GM18951 (cell line): ENCODE measurements around the gene CHCHD3.
"Not testable (repeated sequence)": the region's sequence is repeated elsewhere in the genome, so short reads cannot be mapped to it uniquely, and the experiment has no call there.

Experiments used
- POLR2A ChIP-seq: IDR thresholded peaks from 4 replicates; pipeline ENCODE4 v1.6.1; 2011; ENCODE audit warnings: mild to moderate bottlenecking; ENCODE audit not compliant: insufficient read length, insufficient read depth; ENCODE audit errors: extremely low read depth
- in situ Hi-C: fragments of 300-500 bp; cut with MboI; formaldehyde crosslinking; loops from one replicate; pipeline ENCODE4 v1.12.0; 2022; ENCODE audit warnings: low sequenced_read_pairs, mixed read lengths, inconsistent platforms; ENCODE audit not compliant: unreplicated experiment

The CHCHD3 gene

GRCh38 chr7:132932296-132933071, 149.4 kb downstream of the CHCHD3 start:
- no peak for TF ChIP-seq POLR2A
- in situ Hi-C loops = no loop called here

- in situ Hi-C loops = no loop called here
- no peak for TF ChIP-seq POLR2A
These were observed 151.0 kb downstream of the CHCHD3 start for GRCh38 chr7:132930881-132931280.

GRCh38 chr7:132929944-132930343, 151.9 kb downstream of the CHCHD3 start:
- in situ Hi-C loops = not testable (repeated sequence)

- no peak for TF ChIP-seq POLR2A
- in situ Hi-C loops = no loop called here
These were observed 162.1 kb downstream of the CHCHD3 start for GRCh38 chr7:132919771-132920170.

- in situ Hi-C loops = no loop called here
- no peak for TF ChIP-seq POLR2A
These were observed 166.2 kb downstream of the CHCHD3 start for GRCh38 chr7:132915647-132916046.

GRCh38 chr7:132910657-132911056, 171.2 kb downstream of the CHCHD3 start:
- in situ Hi-C loops = no loop called here
- no peak for TF ChIP-seq POLR2A

- no peak for TF ChIP-seq POLR2A
- in situ Hi-C loops = no loop called here
These were observed 174.4 kb downstream of the CHCHD3 start for GRCh38 chr7:132907380-132907940.

GRCh38 chr7:132906193-132906835, 175.6 kb downstream of the CHCHD3 start:
- TF ChIP-seq POLR2A = no peak
- in situ Hi-C loops = no loop called here

GRCh38 chr7:132905136-132905535, 176.8 kb downstream of the CHCHD3 start:
- in situ Hi-C loops = not testable (repeated sequence)

GRCh38 chr7:132904209-132904608, 177.7 kb downstream of the CHCHD3 start:
- TF ChIP-seq POLR2A = no peak
- in situ Hi-C loops = no loop called here

GRCh38 chr7:132902294-132902693, 179.6 kb downstream of the CHCHD3 start:
- in situ Hi-C loops = not testable (repeated sequence)

GRCh38 chr7:132901241-132901640, 180.6 kb downstream of the CHCHD3 start:
- in situ Hi-C loops = no loop called here
- TF ChIP-seq POLR2A = no peak

GRCh38 chr7:132899833-132900232, 182.1 kb downstream of the CHCHD3 start:
- in situ Hi-C loops = no loop called here
- TF ChIP-seq POLR2A = no peak

- in situ Hi-C loops = not testable (repeated sequence)
These were observed 183.2 kb downstream of the CHCHD3 start for GRCh38 chr7:132898641-132899175.

- in situ Hi-C loops = no loop called here
These were observed 184.7 kb downstream of the CHCHD3 start for GRCh38 chr7:132897093-132897687.

More at GRCh38 chr7:132897093-132897687, 184.7 kb downstream of the CHCHD3 start:
- TF ChIP-seq POLR2A = no peak
